ENCODE measurements around the gene KIF13A.

Gene KIF13A

DNA sequence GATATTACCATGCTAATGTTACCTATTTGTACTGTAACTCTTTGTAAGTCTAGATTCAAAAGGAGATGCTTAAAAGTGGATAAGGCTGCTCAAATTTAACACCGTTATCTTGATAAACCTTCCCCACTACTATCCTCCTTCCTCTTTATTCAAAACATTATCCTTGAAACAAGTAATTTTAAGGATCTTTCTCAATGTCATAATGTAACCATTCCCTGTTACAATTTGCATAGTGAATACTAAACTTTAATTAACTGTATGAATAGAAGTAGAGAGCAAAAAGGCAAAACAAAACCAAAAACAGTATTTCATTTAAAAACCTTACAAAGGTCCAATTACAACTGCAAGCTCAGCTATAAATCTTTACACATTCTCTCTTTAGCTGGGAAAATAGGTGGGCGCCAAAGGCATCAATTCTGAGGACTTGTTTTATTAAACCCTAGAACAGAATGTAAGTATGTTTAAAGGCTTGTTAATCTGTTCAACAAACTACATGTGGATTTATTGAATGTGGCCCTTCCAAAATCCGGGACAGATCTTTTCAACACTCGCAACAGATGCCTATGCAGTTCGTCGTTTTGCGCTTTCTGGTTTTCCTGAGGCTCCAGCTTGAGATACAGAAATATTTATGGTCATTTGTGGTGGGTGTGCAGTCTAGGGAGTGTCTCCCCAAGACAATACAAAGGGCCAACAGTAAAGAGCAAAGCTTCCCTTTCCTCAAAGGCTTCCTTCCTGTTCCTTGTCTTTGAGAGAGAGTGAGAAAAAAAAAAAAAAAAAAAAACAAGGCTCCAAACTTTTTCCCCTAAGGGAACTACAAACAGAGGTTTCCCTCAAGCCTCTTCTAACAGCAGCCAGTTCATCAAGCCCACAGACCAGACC lies 15.1 kb downstream of the KIF13A start:
- H3K4me1 ChIP-seq, result no peaks in the 10 kb centered on the region
- no peak overlapping the region for H3K4me3 ChIP-seq (ENCODE audit: low read depth, low read length)
- no peak for DNase-seq
- TF ChIP-seq CTCF (IDR thresholded peaks at IDR 0.05; ENCODE audit: low read depth, low read length), result no peak
- H3K36me3 ChIP-seq, result no peaks in the 10 kb centered on the region
- no peaks in the 10 kb centered on the region for H3K9me3 ChIP-seq
- no peaks in the 10 kb centered on the region for H3K27me3 ChIP-seq

DNA sequence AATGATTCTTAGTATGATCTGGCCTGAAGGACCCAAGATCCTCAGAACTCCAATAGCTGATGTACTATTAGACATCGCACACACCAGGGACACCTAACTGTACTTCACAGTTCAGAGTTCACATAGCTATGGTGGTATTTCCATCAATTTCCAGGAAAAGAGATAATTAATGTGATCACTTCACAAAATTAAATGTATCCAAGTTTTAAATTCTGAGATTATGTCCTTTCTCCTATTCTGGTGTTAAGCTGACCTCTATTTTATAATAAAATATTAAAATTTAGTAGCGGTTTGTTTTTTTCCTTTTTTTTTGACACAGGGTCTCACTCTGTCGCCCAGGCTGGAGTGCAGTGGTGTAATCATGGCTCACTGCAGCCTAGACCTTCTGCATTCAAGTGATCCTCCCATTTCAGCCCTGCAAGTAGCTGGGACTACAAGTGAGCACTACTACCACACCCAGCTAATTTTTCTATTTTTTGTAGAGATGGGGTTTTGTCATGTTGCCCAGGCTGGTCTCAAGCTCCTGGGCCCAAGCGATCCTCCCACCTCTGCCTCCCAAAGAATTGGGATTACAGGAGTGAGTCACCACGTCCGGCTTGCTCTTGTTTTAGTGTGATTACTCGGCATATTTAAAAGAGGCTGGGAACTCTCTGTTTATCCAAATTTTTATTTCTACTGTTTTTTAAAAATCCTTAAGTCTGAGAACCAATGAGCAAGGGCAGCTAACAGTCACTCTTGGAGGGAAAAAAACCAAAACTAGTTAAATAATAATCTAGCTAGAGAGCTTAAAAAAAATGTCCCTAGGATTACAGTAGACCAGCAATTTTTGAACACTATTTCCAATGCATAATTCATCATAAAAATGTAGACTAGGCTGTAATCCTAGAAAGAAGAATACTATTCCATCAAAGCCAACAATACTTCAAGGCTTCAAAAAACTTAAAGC lies 16.0 kb downstream of the KIF13A start:
- H3K4me1 ChIP-seq, result no peaks in the 10 kb centered on the region
- H3K9me3 ChIP-seq, result no peaks in the 10 kb centered on the region
- no peak for TF ChIP-seq CTCF (IDR thresholded peaks at IDR 0.05; ENCODE audit: low read depth, low read length)
- no peaks in the 10 kb centered on the region for H3K36me3 ChIP-seq
- no peak for DNase-seq
- H3K27me3 ChIP-seq, result no peaks in the 10 kb centered on the region
- no peak overlapping the region for H3K4me3 ChIP-seq (ENCODE audit: low read depth, low read length)

GRCh38 chr6:17968876-17969275 lies 18.6 kb downstream of the KIF13A start:
- Histone ChIP-seq H3K36me3 (no peaks in the 10 kb centered on the region), H3K4me3 (ENCODE audit: low read depth, low read length) (no peak overlapping the region), H3K27me3 (no peaks in the 10 kb centered on the region), H3K9me3 (no peaks in the 10 kb centered on the region), H3K4me1 (no peaks in the 10 kb centered on the region)
- no peak for TF ChIP-seq CTCF (IDR thresholded peaks at IDR 0.05; ENCODE audit: low read depth, low read length)
- DNase-seq, result no peak

DNA sequence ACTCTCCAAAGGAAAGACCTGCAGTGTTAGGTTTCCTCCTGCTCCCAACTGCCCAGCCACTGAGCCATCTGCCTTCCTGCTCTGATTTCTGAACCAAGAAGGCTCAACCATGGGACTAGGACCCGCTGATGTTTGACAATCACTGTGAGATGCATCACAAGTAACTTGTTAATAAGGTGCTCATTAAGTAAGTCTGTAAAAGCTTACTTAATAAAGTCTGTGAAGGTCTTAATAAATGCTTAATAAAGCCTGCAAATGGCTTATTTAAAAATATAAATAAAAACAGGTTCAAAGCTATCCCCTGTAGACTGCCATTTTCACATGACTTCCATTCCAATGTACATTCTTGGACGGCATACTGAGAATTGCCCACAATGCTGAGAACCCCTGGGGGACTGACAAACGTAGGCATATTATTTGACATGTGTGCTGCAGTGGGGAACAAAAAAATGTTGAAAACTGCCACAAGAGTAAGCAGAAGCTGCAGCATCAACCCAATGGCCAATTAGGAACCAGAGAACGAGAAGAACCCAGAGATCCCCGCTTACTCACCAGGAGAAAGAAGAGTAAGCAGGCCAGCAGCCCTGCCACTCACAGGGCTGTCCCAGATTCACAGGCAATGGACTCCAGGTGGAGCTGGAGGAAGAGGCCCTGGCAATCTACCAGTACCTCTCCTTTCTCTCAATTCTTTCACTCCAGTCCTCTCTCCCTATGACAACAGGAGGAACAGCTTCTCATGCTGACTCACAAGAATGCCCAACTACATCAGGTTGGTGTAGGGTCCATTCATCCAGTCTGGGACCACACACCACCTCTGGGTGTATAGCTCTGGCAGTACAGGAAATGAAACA lies 19.5 kb downstream of the KIF13A start:
- no peaks in the 10 kb centered on the region for H3K27me3 ChIP-seq
- H3K9me3 ChIP-seq, result no peaks in the 10 kb centered on the region
- no peaks in the 10 kb centered on the region for H3K36me3 ChIP-seq
- H3K4me3 ChIP-seq (ENCODE audit: low read depth, low read length), result no peak overlapping the region
- DNase-seq, result no peak
- no peak for TF ChIP-seq CTCF (IDR thresholded peaks at IDR 0.05; ENCODE audit: low read depth, low read length)
- H3K4me1 ChIP-seq, result no peaks in the 10 kb centered on the region

- DNase-seq, result no peak
- Histone ChIP-seq H3K9me3 (no peaks in the 10 kb centered on the region), H3K4me1 (no peaks in the 10 kb centered on the region), H3K4me3 (ENCODE audit: low read depth, low read length) (no peak overlapping the region), H3K36me3 (no peaks in the 10 kb centered on the region), H3K27me3 (no peaks in the 10 kb centered on the region)
- no peak for TF ChIP-seq CTCF (IDR thresholded peaks at IDR 0.05; ENCODE audit: low read depth, low read length)
Measured at GRCh38 chr6:17966451-17966850, 21.0 kb downstream of the KIF13A start.
